HG02798 (cell line): Measurements from ENCODE around the gene WDPCP.
"Not testable (repeated sequence)": the region's sequence is repeated elsewhere in the genome, so short reads cannot be mapped to it uniquely, and the experiment has no call there.

Source experiments
- ATAC-seq: cut with Tn5 transposase; IDR thresholded peaks from one replicate; pipeline ENCODE4 v1.9.1; 2021; ENCODE audit warnings: mild to moderate bottlenecking; ENCODE audit not compliant: unreplicated experiment, poor library complexity

Gene WDPCP

DNA sequence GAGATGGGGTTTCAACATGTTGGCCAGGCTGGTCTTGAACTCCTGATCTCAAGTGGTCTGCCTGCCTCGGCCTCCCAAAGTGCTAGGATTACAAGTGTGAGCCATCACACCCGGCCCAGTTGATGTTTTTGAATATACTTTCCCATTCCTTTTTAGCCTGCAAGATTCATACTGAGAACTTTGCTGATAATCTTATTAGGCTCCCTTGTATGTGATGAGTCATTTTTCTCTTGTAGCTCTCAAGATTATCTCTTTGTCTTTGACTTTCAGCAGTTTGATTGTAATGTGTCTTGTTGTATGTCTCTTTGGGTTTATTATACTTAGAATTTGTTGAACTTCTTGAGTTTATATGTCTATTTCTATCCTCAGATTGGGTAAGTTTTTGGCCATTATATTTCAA, 456.3 kb downstream of the WDPCP start:
- no peak for ATAC-seq

- no peak for ATAC-seq
Measured at GRCh38 chr2:63131196-63131595, 457.1 kb downstream of the WDPCP start.

- ATAC-seq = no peak
Measured at GRCh38 chr2:63127594-63127993, 460.7 kb downstream of the WDPCP start.

GRCh38 chr2:63124850-63125249, 463.4 kb downstream of the WDPCP start:
- peak; percentile 85 for ATAC-seq

GRCh38 chr2:63124218-63124617, 464.1 kb downstream of the WDPCP start:
- peak; percentile 63 for ATAC-seq

DNA sequence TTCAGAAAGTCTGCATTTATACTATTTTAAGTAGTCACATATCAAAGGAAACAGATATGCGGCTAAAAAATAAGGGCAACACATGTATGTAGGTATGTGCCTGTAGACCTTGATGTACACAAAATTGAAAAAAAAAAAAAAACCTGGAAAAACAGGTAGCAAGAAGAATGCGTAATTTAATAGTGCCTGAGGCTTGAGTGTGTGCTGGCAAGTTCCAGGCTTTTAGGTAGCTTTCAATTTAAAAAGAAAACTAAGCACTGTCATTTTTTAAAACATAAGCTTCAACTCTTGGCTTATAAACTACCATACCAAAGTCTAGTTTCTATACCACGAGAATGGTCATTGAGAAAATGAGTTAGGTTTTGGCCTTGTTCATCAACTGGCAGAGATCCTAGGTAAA, 465.4 kb downstream of the WDPCP start:
- ATAC-seq = no peak

DNA sequence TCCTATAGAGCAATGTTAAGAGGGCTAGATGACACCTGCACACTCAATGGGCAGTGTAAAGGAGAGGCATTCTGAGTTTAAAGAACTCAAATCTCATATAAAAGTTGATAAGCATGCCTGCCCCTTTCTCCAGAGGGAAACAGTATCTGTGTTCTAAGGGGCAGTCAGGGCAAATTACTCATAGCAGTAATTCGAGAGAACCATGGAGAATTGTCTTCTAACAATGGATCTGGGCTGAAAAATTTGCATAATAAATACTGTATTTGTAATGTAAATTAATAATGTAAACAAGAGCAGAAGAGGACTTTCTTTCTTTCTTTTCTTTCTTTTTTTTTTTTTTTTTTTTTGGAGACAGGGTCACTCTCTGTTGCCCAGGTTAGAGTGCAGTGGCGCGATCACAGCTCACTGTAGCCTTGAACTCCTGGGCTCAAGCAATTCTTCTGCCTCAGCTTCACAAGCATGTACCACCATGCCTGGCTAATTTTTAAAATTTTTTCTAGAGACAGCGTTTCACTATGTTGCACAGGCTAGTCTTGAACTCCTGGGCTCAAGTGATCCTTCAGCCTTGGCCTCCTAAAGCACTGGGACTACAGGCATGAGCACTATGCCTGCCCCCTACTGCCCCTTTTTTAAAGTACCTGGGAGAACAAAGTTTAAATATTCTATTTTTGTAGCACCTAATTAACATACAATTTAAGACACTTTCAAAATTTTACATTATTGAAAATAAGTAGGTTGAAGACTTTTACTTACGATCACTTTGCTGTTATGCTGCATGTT, 467.0 kb downstream of the WDPCP start:
- ATAC-seq = no peak

DNA sequence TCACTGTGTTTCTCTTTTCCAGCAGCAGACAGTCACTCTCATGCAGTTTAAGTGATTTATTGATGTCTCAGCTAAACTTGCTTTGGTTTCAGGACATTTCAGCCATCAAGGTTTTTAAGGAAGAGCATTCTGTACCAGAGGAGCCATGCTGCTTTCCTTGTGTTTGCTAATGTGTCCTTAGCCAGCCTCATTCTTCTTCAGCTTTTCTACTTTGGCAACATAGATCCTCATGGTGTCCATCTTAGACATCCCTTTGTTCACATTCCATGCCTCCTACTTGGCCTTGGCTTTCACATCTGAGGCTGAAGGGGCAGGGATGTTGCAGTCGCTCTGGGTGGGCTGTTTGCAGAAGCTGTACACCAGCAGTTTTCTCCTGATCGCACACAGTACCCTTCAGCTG, 469.5 kb downstream of the WDPCP start:
- ATAC-seq = no peak

- ATAC-seq = no peak
Measured at GRCh38 chr2:63104482-63104881, 483.8 kb downstream of the WDPCP start.

DNA sequence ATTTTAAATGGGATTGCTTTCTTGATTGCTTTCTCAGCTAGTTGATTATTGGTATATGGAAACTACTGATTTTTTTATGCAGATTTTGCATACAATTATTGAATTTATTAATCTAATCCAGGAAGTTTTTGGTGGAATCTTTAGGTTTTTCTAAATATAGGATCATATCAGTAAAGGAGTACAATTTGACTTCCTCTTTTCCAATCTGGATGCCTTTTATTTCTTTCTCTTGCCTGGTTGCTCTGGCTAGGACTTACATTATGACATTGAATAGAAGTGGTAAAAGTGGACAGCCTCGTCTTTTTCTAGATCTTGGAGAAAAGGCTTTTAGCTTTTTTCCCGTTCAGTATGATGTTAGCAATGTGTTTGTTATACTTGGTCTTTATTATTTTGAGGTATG, 486.3 kb downstream of the WDPCP start:
- no peak for ATAC-seq

- no peak for ATAC-seq
Measured at GRCh38 chr2:63099032-63099431, 489.2 kb downstream of the WDPCP start.

DNA sequence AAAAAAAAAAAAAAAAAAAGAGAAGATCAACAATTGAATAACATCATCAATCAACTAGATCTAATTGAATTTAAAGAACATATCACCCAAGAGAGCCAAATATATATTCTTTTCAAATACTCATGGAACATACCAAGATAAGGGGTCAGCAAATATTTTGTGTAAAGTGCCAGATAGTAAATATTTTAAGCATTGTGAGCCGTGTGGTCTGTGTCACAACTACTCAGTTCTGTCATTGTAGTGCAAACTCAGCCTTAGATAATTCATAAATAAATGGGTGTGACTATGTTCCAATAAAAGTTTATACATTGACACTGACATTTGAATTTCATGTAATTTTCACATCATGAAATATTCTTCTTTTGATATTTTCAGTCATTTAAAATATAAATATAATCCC, 491.8 kb downstream of the WDPCP start:
- no peak for ATAC-seq

DNA sequence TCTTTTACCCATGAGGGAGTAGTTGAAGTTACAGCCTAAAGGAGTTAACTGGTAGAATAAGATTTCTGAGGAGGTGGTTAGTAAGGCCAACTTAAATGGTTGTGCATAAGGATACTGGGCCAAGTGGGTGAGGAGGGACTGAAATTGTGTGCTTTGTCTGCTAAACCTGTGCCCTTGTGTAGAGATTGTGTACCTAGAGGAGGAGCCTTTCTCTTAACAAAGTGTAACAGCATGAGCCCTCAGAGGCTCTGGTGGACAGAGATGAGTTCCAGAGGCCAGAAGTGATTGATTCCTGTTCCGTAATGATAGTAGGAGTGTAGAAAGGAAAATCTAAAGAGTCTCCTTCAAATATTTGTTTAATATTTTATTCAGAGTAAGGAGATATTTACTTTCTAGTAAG, 494.8 kb downstream of the WDPCP start:
- no peak for ATAC-seq

DNA sequence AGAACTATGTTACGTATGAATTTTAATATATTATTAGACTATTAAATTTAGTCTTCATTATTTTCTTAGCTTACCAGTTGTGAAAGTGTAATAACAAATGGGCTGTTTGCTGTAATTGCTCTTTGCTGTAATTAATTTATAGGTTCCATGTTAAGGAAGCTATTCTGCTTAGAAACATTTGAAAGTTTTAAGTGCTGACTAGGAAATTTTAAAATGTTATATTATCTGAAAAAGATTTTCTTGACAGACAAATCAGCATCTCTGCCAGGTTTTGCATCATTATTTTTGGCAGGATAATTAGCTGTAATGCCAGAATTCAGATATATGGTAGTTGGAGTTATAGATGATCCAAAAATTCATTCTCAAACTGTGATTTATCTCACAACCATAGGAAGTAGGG, 495.4 kb downstream of the WDPCP start:
- ATAC-seq = no peak

DNA sequence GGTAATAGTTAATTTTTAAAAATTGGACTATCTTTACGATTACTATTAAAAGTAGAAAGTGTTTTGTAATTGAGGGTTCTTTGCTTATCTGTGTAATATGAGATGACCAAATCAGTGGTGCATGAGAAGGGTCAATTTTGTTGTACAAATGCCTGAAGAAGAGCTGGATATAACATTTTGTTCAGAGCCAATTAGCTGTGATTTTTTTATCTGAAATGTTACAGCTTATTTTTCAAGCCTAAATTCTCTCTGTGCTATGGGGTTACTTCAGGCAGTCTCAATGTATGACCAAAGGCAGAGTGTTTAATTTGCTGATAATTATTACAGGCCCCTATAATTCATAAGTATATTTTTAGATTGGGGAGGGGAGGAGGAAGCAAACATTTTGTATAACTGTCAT, 495.9 kb downstream of the WDPCP start:
- no peak for ATAC-seq

DNA sequence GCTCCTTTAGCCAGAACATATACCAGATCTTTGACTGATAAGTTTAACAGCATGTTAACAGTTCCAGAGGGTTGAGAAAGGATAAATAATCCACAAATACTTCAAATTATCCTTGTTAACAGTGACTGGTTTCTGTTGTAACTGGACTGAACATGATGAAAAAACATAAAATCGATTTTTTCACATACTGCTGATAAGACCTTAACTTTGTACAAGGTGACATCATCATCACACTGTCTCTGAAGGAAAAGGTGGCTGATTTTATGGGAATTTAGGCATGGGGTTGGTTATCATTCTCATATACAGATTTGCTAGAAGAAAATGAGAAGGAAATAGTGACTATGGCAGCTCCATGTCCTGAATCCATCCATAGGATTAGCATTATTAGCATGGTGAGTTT, 501.6 kb downstream of the WDPCP start:
- ATAC-seq = no peak

DNA sequence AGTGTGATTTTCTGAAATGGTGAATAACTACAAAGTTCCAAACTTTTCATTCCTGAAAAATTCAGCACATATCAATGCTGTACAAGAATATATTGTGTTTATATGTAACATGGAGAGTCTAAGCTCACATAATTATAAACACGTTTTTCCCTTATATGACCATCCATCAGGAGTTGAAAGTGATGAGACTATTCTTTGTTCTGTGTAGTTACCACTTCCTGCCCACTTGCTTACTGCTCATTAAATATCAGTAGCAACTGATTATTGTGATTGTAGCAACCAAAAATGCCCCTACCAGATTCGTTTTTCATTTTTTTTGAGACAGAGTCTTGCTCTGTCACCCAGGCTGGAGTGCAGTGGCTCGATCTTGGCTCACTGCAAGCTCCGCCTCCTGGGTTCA, 506.9 kb downstream of the WDPCP start:
- ATAC-seq = no peak

DNA sequence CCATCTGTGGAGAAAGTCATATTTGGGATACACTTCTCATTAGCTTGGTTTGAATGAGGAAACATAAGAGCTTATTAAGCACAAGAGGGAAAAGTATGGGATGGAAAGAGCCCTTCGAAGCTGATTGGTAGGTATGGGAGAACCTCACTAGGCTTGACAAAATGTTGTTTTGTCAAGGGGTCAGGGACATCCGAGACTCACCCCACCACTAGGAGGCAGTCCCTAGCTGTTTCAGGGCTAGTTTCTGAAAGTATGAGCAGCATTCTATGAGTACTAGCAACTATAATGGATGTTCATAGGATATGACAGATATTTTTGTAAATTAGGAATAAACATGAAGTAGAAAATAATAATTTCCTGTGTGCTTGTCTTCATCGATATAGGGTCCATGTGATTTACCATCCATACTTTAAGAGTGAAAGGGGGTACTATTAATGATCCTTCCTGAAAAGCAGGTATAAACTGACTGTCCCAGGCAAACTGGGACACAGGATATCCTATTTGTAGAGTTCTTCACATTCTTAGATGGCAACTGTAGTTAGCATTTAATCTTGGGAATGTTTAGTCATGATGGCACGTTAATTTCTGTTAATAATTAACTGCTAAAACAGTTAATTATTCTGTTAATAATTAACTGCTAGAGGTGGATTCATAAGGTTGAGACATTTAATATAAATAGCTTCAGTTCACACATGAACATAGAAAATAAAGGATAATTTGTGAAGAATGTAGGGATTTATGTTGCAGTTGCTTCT, 509.2 kb downstream of the WDPCP start:
- ATAC-seq = no peak

- not testable (repeated sequence) for ATAC-seq
Measured at GRCh38 chr2:63074399-63074798, 513.9 kb downstream of the WDPCP start.

- ATAC-seq = no peak
Measured at GRCh38 chr2:63073994-63074393, 514.3 kb downstream of the WDPCP start.

GRCh38 chr2:63071664-63072063, 516.6 kb downstream of the WDPCP start:
- no peak for ATAC-seq
